GM12878 (cell line): ENCODE results near the gene ART3. TPM values are rescaled to one million over a fixed set of nuclear protein-coding genes. Genes with fewer than 3 reads are reported as not detected.

ENCODE experiments used
- ATAC-seq: fragments of 200-7000 bp; cut with Tn5 transposase; 3 replicates; pipeline ENCODE4 v1.9.1; 2020; ENCODE audit warnings: mild to moderate bottlenecking, moderate library complexity
- BruUV-seq: library from RNA; stranded (reverse); fragments of 400-500 nt; replicated peaks from 2 replicates; lab custom pipeline; 2021; lab: Mats Ljungman, UMichigan
- CTCF ChIA-PET: fragments of 300-600 bp; sonication (Branson Sonifier 250); formaldehyde crosslinking; extraction: SDS; loops from one replicate; lab custom pipeline; 2021; ENCODE audit warnings: inconsistent platforms; lab: Yijun Ruan, JAX
- POLR2A ChIA-PET: fragments of 350-600 bp; formaldehyde crosslinking; extraction: SDS; loops from one replicate; lab custom pipeline; 2021; ENCODE audit warnings: inconsistent platforms; lab: Charles Lee
- RAD21 ChIA-PET: fragments of 300-600 bp; sonication (Branson Sonifier 250); formaldehyde crosslinking; loops from one replicate; lab custom pipeline; 2023; ENCODE audit warnings: antibody characterized with exemption; ENCODE audit not compliant: unreplicated experiment; lab: Charles Lee
- SMC1A ChIA-PET: fragments of 300-600 bp; sonication (Branson Sonifier 250); formaldehyde crosslinking; loops from one replicate; lab custom pipeline; 2023; ENCODE audit not compliant: unreplicated experiment, uncharacterized antibody; lab: Charles Lee
- DNase-seq: peaks from one replicate; pipeline ENCODE4 v3.0.0-alpha.2; 2011; ENCODE audit warnings: low read depth, low spot score
- FAIRE-seq: peaks from 3 replicates; lab custom pipeline; 2011; peaks lifted over from hg19 to GRCh38; lab: Jason Lieb, UNC
- H2AFZ ChIP-seq: 2 replicates; pipeline ENCODE4 v1.6.0; 2011; ENCODE audit warnings: low read depth, low read length, control low read depth; ENCODE audit not compliant: control insufficient read depth
- H3K27ac ChIP-seq: 2 replicates; pipeline ENCODE4 v1.5.1; 2011; ENCODE audit warnings: control low read depth; ENCODE audit not compliant: control insufficient read depth, insufficient read depth
- H3K27me3 ChIP-seq, 2 experiments: replicated peaks in 1 of 2; 2 replicates each; pipeline versions ENCODE4 v1.6.0 to v1.6.1; 2011; ENCODE audit warnings: low read length in 1 of 2; ENCODE audit not compliant: control insufficient read depth in 2 of 2, insufficient read depth in 2 of 2
- H3K36me3 ChIP-seq, 2 experiments: 2 replicates each; pipeline ENCODE4 v1.5.1; 2011; ENCODE audit warnings: low read length in 1 of 2; ENCODE audit not compliant: control insufficient read depth in 2 of 2, insufficient read depth in 2 of 2
- H3K4me1 ChIP-seq: 2 replicates; pipeline ENCODE4 v1.6.1; 2011; ENCODE audit warnings: mild to moderate bottlenecking, low read length, moderate library complexity, mixed read lengths; ENCODE audit not compliant: control insufficient read depth, insufficient read depth
- H3K4me2 ChIP-seq: 2 replicates; pipeline ENCODE4 v1.6.0; 2011; ENCODE audit warnings: control low read depth; ENCODE audit not compliant: control insufficient read depth, insufficient read depth
- H3K4me3 ChIP-seq: fragments of 200-600 bp; sonication (generic); 2 replicates; pipeline ENCODE4 v1.5.1; 2016
- H3K79me2 ChIP-seq: 2 replicates; pipeline ENCODE4 v1.6.0; 2011; ENCODE audit warnings: low read length; ENCODE audit not compliant: control insufficient read depth, insufficient read depth
- H3K9ac ChIP-seq: 2 replicates; pipeline ENCODE4 v1.8.0; 2011; ENCODE audit warnings: low read length, control low read depth, mixed read lengths; ENCODE audit not compliant: control insufficient read depth, insufficient read depth
- H3K9me3 ChIP-seq: replicated peaks from 3 replicates; pipeline ENCODE4 v1.5.1; 2011; ENCODE audit warnings: mild to moderate bottlenecking, low read length; ENCODE audit not compliant: control insufficient read depth, insufficient read depth
- H4K20me1 ChIP-seq: 2 replicates; pipeline ENCODE4 v1.6.0; 2011; ENCODE audit not compliant: control insufficient read depth, insufficient read depth
- BHLHE40 ChIP-seq, 2 experiments: fragments of 450-650 bp in 1 of 2; IDR thresholded peaks; 2 replicates each; pipeline ENCODE4 v1.6.1; 2011 to 2017; ENCODE audit warnings: low read depth in 2 of 2, borderline replicate concordance in 1 of 2, improper control_type of control experiment in 1 of 2, low read length in 1 of 2, mild to moderate bottlenecking in 1 of 2
- ESRRA ChIP-seq: IDR thresholded peaks from 2 replicates; pipeline ENCODE4 v1.6.1; 2012; ENCODE audit warnings: mild to moderate bottlenecking, low read length, improper control_type of control experiment
- FOXK2 ChIP-seq: fragments of 450-650 bp; IDR thresholded peaks from 2 replicates; pipeline ENCODE4 v1.6.1; 2017; ENCODE audit warnings: mild to moderate bottlenecking, moderate library complexity
- HCFC1 ChIP-seq: fragments of 150-350 bp; IDR thresholded peaks from 2 replicates; pipeline ENCODE4 v1.6.1; 2014; ENCODE audit warnings: low read length
- MTA3 ChIP-seq: IDR thresholded peaks from 2 replicates; pipeline ENCODE4 v1.6.1; 2012; ENCODE audit warnings: low read length, inconsistent platforms, borderline replicate concordance
- MXI1 ChIP-seq: fragments of 150-350 bp; IDR thresholded peaks from 2 replicates; pipeline ENCODE4 v1.6.1; 2011; ENCODE audit warnings: low read depth, mild to moderate bottlenecking, inconsistent platforms, low read length, improper control_type of control experiment
- MYB ChIP-seq: fragments of 150-350 bp; IDR thresholded peaks from 2 replicates; pipeline ENCODE4 v1.6.1; 2014; ENCODE audit warnings: mild to moderate bottlenecking, low read depth, low read length, borderline replicate concordance
- SPI1 ChIP-seq: IDR thresholded peaks from 2 replicates; pipeline ENCODE4 v1.6.1; 2011; ENCODE audit warnings: low read depth, mild to moderate bottlenecking, low read length, moderate library complexity, borderline replicate concordance; ENCODE audit not compliant: insufficient read depth
- SREBF1 ChIP-seq: IDR thresholded peaks from 2 replicates; pipeline ENCODE4 v1.6.1; 2012; ENCODE audit warnings: mild to moderate bottlenecking, low read length
- SUPT20H ChIP-seq: IDR thresholded peaks from 2 replicates; pipeline ENCODE4 v1.6.1; 2011; ENCODE audit warnings: low read depth, mild to moderate bottlenecking, low read length, moderate library complexity, borderline replicate concordance; ENCODE audit not compliant: control insufficient read depth
- YBX1 ChIP-seq: fragments of 450-650 bp; IDR thresholded peaks from 2 replicates; pipeline ENCODE4 v1.6.1; 2016; ENCODE audit warnings: antibody characterized with exemption
- WGBS: methylation state at CpG from one replicate; pipeline ENCODE4 v1.1.6; 2016; ENCODE audit warnings: low lambda C conversion rate; ENCODE audit not compliant: insufficient replicate concordance, insufficient coverage; ENCODE audit errors: missing lambda C conversion rate; 5-methylcytosine and 5-hydroxymethylcytosine counted together
- in situ Hi-C: fragments of 300-500 bp; cut with MboI; formaldehyde crosslinking; loops from 9 replicates; pipeline ENCODE4 v1.14.3; 2018; ENCODE audit warnings: mixed read lengths
- intact Hi-C: fragments of 100-400 bp; cut with micrococcal nuclease; formaldehyde crosslinking; loops from one replicate; pipeline ENCODE4 v1.14.2; 2022; ENCODE audit not compliant: unreplicated experiment
- polyA plus RNA-seq, 11 experiments: library from polyadenylated mRNA; depleted of rRNA in 4 of 11; unstranded in 6 of 11; stranded (reverse) in 5 of 11; fragments of >200 nt; fragmentation: Nextera tagmentation in 4 of 11; fragmentation: Illumina TruSeq in 1 of 11; extraction: Ambion mirVana in 4 of 11; extraction: Trizol in 1 of 11; gene quantifications; 1 replicate in 1 of 11; 2 replicates in 10 of 11; pipeline versions ENCODE4 v1.2.1 to v1.2.3, GENCODE V29; 2011 to 2016; ENCODE audit warnings: inconsistent platforms in 2 of 11, missing spikeins in 2 of 11, low read depth in 1 of 11
- total RNA-seq, 4 experiments: library from RNA; depleted of rRNA in 3 of 4; stranded (reverse); fragments of >200 nt in 3 of 4; fragmentation: Illumina TruSeq in 1 of 4; extraction: Trizol in 1 of 4; gene quantifications; 2 replicates each; pipeline versions ENCODE4 v1.2.1 to v1.2.3, GENCODE V29; 2013 to 2021

Gene ART3
- total and polyA plus RNA-seq, 10 of the 15 experiments (the other 5 are each of a cell fraction or from before 2014, with no cell fraction given): 0.18 to 0.50 (median 0.26) TPM; not detected in 6

- H3K27me3 ChIP-seq: no peaks in the 10 kb centered on the region
- H3K9me3 ChIP-seq: no peaks in the 10 kb centered on the region
- H3K4me3 ChIP-seq: no peak overlapping the region
- no peak overlapping the region for H2AFZ ChIP-seq
- no peaks in the 10 kb centered on the region for H4K20me1 ChIP-seq
- peak; percentile 66 for FAIRE-seq
- no peak overlapping the region for H3K4me2 ChIP-seq
- intact Hi-C loops (no loop called here), in situ Hi-C loops (no loop called here)
- no TSS peak for BruUV-seq
- no peaks in the 10 kb centered on the region for H3K79me2 ChIP-seq
- no peak for DNase-seq
- peaks cover 2 to 8% of the 10 kb centered on the region in 2 experiments; a peak in 3 of 4 replicates for H3K36me3 ChIP-seq
- 100% methylated on average over 3 of the region's 3 CpGs for WGBS
- ChIA-PET RAD21 (no interaction called here), SMC1A (no interaction called here), POLR2A (no interaction called here), CTCF (no interaction called here)
- H3K9ac ChIP-seq: no peak overlapping the region
- TF ChIP-seq SPI1: no peak
- TF ChIP-seq FOXK2: no peak
- TF ChIP-seq HCFC1: no peak
- no peak for TF ChIP-seq YBX1
- TF ChIP-seq MTA3: no peak
- no peak for TF ChIP-seq SUPT20H
- no peak for TF ChIP-seq SREBF1
- no peak for TF ChIP-seq ESRRA
- TF ChIP-seq MYB: no peak
- no peak for TF ChIP-seq MXI1
- TF ChIP-seq BHLHE40 (IDR thresholded peaks at IDR 0.05; ENCODE audit: borderline replicate concordance in 1 of 2, low read depth in 2 of 2, low read length in 1 of 2): no peak
- H3K27ac ChIP-seq: no peak overlapping the region
- ATAC-seq: no peak
- H3K4me1 ChIP-seq: no peaks in the 10 kb centered on the region
These were observed 53.2 kb downstream of the ART3 start for GRCh38 chr4:76127754-76128153.
